Stimulated activated CD8-positive, alpha-beta memory T cell treated with anti-CD3 and anti-CD28 coated beads, Interleukin-7, amount 100 ng/mL, for 24 hours (primary cell): ENCODE measurements around the gene STAM2.

Experiments used
- DNase-seq: peaks from one replicate; pipeline ENCODE4 v3.0.0-alpha.2; 2020; ENCODE audit warnings: low read depth

STAM2 gene

DNA sequence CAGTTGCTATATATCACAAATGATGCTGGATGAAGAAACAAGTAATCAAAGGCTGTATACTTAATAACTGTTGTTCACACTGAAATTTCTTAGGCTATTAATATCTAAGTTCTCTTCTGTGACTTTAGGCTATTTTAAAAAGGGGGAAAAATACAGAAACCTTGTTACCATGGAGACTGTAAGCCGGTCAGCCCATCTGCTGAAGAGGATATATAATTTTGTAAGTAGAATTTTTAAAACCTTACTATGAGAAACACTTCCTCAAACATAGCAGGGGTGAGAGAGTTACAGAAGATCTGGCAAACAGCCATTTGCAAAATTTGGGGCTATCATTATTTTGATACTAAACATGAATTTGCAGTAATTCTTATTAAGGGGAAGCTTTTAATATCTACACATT, 104.5 kb downstream of the STAM2 start:
- no peak for DNase-seq

DNA sequence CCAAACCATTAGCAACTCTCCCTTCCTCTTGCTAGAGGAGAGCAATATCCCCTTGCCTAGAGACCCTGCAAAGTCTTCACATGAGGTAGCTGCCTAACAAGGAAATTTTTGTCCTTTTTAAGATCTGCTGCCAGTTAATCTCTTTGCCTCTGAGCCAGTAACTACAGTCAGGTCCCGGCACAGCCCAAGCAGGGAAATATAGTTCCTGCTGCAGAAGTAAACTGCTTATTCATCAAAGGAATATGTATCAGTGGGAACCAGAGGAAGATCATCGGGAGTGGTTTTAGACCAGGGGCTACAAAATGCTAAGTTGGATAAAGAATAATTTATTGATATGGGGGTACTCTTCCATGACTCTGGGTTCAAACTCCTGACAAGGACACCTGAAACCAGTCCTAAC, 107.3 kb downstream of the STAM2 start:
- no peak for DNase-seq

GRCh38 chr2:152067823-152068222, 107.7 kb downstream of the STAM2 start:
- DNase-seq, result no peak
